Measurements from ENCODE around the gene C6orf47. TPM values are rescaled to one million over a fixed set of nuclear protein-coding genes. Genes with fewer than 3 reads are reported as not detected.

Gene C6orf47
- total RNA-seq, 1 donor from 2014 or later = 21.5 TPM

DNA sequence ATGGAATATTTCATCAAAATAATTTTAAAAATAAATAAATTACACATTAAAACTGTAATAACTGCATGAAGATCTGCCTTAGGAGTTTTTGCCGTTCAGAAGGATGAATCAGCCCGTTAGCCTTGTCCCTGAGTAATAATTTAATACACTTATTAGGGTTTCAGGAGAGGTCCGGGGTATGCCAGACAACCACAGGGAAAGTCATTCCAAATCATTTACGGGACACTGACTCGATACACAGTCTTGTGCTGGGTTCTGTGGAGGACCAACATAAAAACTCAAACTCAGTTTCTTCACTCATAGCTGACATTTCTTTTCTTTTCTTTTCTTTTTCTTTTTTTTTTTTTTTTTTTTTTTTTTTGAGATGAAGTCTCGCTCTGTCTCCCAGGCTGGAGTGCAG is 45.4 kb upstream of the C6orf47 start:
- no peak for DNase-seq (ENCODE audit: extremely low spot score, unreplicated experiment)
- Mint-ChIP-seq H3K4me3 (ENCODE audit: unreplicated experiment) (no peak overlapping the region), H3K9me3 (ENCODE audit: unreplicated experiment) (no peaks in the 10 kb centered on the region), H3K4me1 (ENCODE audit: unreplicated experiment) (peaks cover 18% of the 10 kb centered on the region), H3K27me3 (ENCODE audit: unreplicated experiment) (no peaks in the 10 kb centered on the region), H3K27ac (ENCODE audit: unreplicated experiment) (no peak overlapping the region), H3K36me3 (ENCODE audit: unreplicated experiment) (peaks cover 2% of the 10 kb centered on the region)
- TF ChIP-seq, protein P1, sequence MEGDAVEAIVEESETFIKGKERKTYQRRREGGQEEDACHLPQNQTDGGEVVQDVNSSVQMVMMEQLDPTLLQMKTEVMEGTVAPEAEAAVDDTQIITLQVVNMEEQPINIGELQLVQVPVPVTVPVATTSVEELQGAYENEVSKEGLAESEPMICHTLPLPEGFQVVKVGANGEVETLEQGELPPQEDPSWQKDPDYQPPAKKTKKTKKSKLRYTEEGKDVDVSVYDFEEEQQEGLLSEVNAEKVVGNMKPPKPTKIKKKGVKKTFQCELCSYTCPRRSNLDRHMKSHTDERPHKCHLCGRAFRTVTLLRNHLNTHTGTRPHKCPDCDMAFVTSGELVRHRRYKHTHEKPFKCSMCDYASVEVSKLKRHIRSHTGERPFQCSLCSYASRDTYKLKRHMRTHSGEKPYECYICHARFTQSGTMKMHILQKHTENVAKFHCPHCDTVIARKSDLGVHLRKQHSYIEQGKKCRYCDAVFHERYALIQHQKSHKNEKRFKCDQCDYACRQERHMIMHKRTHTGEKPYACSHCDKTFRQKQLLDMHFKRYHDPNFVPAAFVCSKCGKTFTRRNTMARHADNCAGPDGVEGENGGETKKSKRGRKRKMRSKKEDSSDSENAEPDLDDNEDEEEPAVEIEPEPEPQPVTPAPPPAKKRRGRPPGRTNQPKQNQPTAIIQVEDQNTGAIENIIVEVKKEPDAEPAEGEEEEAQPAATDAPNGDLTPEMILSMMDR (IDR thresholded peaks at IDR 0.05) = no peak

DNA sequence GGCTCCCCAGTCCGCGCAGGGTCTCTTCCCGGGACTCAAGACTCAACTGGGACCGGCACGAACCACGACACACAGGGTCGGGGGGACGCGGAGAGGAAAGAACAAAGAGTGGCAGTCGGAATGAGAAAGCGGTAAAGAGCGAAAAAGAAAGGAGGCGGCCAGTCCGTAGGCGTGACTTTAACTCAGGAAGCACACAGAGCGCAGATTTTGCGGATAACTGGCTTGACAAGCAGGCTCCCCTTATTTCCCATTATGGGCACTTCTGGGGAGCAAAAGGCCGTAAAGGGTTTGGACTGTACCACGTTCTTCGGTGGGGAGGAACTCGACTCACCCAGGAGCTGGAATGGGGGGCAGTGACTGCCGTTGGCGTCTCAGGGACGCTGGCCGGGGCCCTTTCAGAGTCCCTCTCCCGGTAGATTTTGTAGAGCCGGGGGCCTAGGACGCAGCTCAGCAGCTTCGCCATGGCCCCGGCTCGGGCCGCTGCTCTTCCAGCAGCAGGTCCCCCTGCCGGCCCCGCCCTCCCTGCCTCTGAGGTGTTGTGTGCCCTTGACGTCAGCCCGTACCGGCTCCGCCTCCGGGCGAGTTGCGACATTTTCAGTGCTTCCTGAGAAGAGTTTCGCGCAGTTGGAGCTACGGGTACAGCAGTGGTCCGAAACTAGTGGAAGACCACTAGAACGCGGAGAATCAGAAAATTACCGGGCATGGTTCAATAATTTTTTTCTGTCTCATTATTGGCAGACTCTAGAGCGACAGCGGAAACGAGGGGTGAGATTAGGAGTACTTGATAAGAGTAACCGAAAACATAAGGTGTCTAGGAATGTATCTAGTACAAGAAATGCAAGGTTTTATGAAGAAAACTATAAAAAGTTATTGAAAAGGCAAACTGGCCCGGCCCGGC is 42.5 kb upstream of the C6orf47 start, which contains the start of gene ABHD16A:
Gene ABHD16A, minus strand, starts transcription at position 506 of the 898 bp plus-strand sequence. Its CDS starts 43 bp downstream, at position 463.
- Mint-ChIP-seq H3K4me3 (ENCODE audit: unreplicated experiment) (peak within 1 kb of the TSS; percentile 99), H3K9me3 (ENCODE audit: unreplicated experiment) (no peaks in the 10 kb centered on the region), H3K27ac (ENCODE audit: unreplicated experiment) (peak within 1 kb of the TSS; percentile 98), H3K4me1 (ENCODE audit: unreplicated experiment) (peaks cover 23% of the 10 kb centered on the region), H3K27me3 (ENCODE audit: unreplicated experiment) (no peaks in the 10 kb centered on the region), H3K36me3 (ENCODE audit: unreplicated experiment) (peaks cover 2% of the 10 kb centered on the region)
- TF ChIP-seq, protein P1 (IDR thresholded peaks at IDR 0.05) = no peak
- DNase-seq (ENCODE audit: extremely low spot score, unreplicated experiment) = peak; percentile 99

DNA sequence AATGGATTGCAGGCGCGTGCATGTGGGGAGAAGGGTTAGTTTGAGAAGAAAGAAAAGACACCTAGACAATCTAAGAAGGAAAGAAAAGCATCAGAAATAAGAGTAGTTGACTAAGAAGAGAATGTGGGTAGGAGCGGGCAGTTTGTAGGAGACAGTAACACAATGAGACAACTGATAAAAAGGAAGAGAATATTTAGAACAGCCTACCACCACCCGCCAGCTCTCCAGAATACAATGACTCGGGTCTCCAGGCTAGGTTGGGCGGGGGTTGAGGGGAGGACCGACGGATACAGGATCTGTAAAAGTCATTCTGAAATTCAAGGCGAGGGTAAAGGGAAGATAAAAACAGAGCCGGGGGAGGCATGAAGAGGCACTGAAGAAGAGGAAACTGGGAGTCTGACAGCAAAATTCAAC is 41.8 kb upstream of the C6orf47 start:
- TF ChIP-seq, protein P1 (IDR thresholded peaks at IDR 0.05) = no peak
- Mint-ChIP-seq H3K36me3 (ENCODE audit: unreplicated experiment) (peaks cover 7% of the 10 kb centered on the region), H3K27ac (ENCODE audit: unreplicated experiment) (peak overlapping the region; percentile 98), H3K9me3 (ENCODE audit: unreplicated experiment) (no peaks in the 10 kb centered on the region), H3K27me3 (ENCODE audit: unreplicated experiment) (no peaks in the 10 kb centered on the region), H3K4me3 (ENCODE audit: unreplicated experiment) (peak overlapping the region; percentile 99), H3K4me1 (ENCODE audit: unreplicated experiment) (peaks cover 23% of the 10 kb centered on the region)
- no peak for DNase-seq (ENCODE audit: extremely low spot score, unreplicated experiment)

DNA sequence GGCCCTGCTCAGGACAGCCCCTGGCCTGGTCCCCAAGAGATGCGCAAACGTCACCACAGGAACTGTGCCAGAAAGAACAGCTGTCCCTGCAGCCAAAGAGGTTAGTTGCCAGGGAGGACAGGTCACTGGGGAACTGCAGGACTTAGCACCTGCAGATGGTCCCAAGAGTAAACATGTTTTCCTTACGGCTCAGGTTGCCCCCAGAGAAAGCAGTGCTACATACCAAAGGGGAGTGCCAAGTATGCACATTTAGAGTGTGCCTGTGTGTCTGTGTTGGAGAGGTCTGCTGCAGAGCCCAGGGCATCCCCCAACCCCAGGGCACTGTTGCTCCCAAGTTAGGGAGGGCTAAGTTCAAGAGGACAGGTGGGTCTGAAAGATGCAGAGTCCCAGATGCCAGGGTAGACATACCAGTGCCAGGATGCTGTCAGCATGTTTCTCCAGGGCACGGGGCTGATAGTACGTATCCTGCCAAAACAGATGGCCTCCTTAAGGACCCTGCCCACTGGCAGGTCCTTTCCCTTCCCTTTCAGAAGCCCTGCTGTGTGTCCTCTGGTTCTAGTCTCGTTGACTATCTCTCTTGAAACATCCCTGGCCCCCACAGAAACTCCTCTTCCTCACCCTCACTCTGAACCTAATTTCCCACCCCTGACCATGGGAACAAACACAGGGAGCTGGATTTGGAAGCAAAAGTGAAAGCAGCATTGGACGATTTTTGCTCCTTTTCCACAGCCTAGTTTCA is 41.3 kb upstream of the C6orf47 start:
- TF ChIP-seq, protein P1 (IDR thresholded peaks at IDR 0.05) = no peak
- peaks cover 23% of the 10 kb centered on the region for H3K4me1 Mint-ChIP-seq (ENCODE audit: unreplicated experiment)
- H3K27ac Mint-ChIP-seq (ENCODE audit: unreplicated experiment) = peak overlapping the region; percentile 98
- no peak for DNase-seq (ENCODE audit: extremely low spot score, unreplicated experiment)
- no peaks in the 10 kb centered on the region for H3K9me3 Mint-ChIP-seq (ENCODE audit: unreplicated experiment)
- H3K4me3 Mint-ChIP-seq (ENCODE audit: unreplicated experiment) = peak overlapping the region; percentile 99
- H3K36me3 Mint-ChIP-seq (ENCODE audit: unreplicated experiment) = peaks cover 8% of the 10 kb centered on the region
- no peaks in the 10 kb centered on the region for H3K27me3 Mint-ChIP-seq (ENCODE audit: unreplicated experiment)

All from osteocyte (in vitro differentiated cells).